Neural cell (in vitro differentiated cells): ENCODE results near the gene HEXIM2. TPM values are rescaled to one million over a fixed set of nuclear protein-coding genes. Genes with fewer than 3 reads are reported as not detected.

Experiments
- H2AFZ ChIP-seq: fragments of 200-600, 300-800 bp; sonication (generic), shearing (Covaris generic); 2 replicates; pipeline ENCODE4 v1.6.0; 2014; ENCODE audit warnings: low read depth, mild to moderate bottlenecking, antibody characterized with exemption, low read length, moderate library complexity
- H3F3A ChIP-seq: fragments of 200-600 bp; shearing (Covaris generic); 2 replicates; pipeline ENCODE4 v1.6.1; 2016; ENCODE audit warnings: mild to moderate bottlenecking, moderate library complexity, mixed read lengths, antibody characterized with exemption, low read length; ENCODE audit not compliant: insufficient read depth, poor library complexity, severe bottlenecking
- H3K27ac ChIP-seq: fragments of 200-600, 300-800 bp; sonication (generic), shearing (Covaris generic); 2 replicates; pipeline ENCODE4 v1.5.1; 2014; ENCODE audit warnings: mild to moderate bottlenecking, low read length, moderate library complexity
- H3K27me3 ChIP-seq: fragments of 300-800, 200-600 bp; sonication (generic), shearing (Covaris generic); 2 replicates; pipeline ENCODE4 v1.6.0; 2014; ENCODE audit warnings: mild to moderate bottlenecking, low read depth, low read length, moderate library complexity; ENCODE audit not compliant: insufficient read depth
- H3K36me3 ChIP-seq: fragments of 300-800, 200-600 bp; sonication (generic), shearing (Covaris generic); 2 replicates; pipeline ENCODE4 v1.5.1; 2014; ENCODE audit warnings: mild to moderate bottlenecking, antibody characterized with exemption, low read length, moderate library complexity; ENCODE audit not compliant: insufficient read depth
- H3K4me2 ChIP-seq: fragments of 300-800, 200-600 bp; sonication (generic), shearing (Covaris generic); 2 replicates; pipeline ENCODE4 v1.6.0; 2014; ENCODE audit warnings: mild to moderate bottlenecking, low read length
- H3K4me3 ChIP-seq: fragments of 300-800, 200-600 bp; sonication (generic), shearing (Covaris generic); 2 replicates; pipeline ENCODE4 v1.5.1; 2014; ENCODE audit warnings: mild to moderate bottlenecking, low read length, moderate library complexity
- H3K79me2 ChIP-seq: fragments of 200-600 bp; shearing (Covaris generic); replicated peaks from 2 replicates; pipeline ENCODE4 v1.6.0; 2014; ENCODE audit warnings: mild to moderate bottlenecking, low read length, moderate library complexity; ENCODE audit not compliant: insufficient read depth
- H3K9ac ChIP-seq: fragments of 300-800, 200-600 bp; sonication (generic), shearing (Covaris generic); 2 replicates; pipeline ENCODE4 v1.6.1; 2016; ENCODE audit warnings: mild to moderate bottlenecking, low read length, mixed read lengths
- H3K9me2 ChIP-seq: fragments of 200-600 bp; shearing (Covaris generic); 2 replicates; pipeline ENCODE4 v1.6.1; 2016; ENCODE audit warnings: mild to moderate bottlenecking, low read length, mixed read lengths; ENCODE audit not compliant: insufficient read depth
- H3K9me3 ChIP-seq: fragments of 200-600, 300-800 bp; sonication (generic), shearing (Covaris generic); 2 replicates; pipeline ENCODE4 v1.6.1; 2016; ENCODE audit warnings: mild to moderate bottlenecking, mixed run types, low read length, moderate library complexity, mixed read lengths
- H4K20me1 ChIP-seq: fragments of 200-600 bp; shearing (Covaris generic); 2 replicates; pipeline ENCODE4 v1.6.1; 2016; ENCODE audit warnings: mild to moderate bottlenecking, mixed run types; ENCODE audit not compliant: insufficient read depth
- CTCF ChIP-seq: fragments of 450-650 bp; IDR thresholded peaks from 2 replicates; pipeline ENCODE4 v1.5.1; 2014; ENCODE audit warnings: antibody characterized with exemption, mild to moderate bottlenecking, moderate library complexity; ENCODE audit not compliant: poor library complexity, severe bottlenecking
- EP300 ChIP-seq: fragments of 450-650 bp; conservative IDR thresholded peaks from 2 replicates; pipeline ENCODE4 v1.6.1; 2014; ENCODE audit warnings: antibody characterized with exemption, mild to moderate bottlenecking, moderate library complexity; ENCODE audit not compliant: poor library complexity, severe bottlenecking
- EZH2 ChIP-seq: fragments of 200-600, 300-800 bp; shearing (Covaris generic), sonication (generic); IDR thresholded peaks from 2 replicates; pipeline ENCODE4 v1.6.1; 2014; ENCODE audit warnings: antibody characterized with exemption, low read length, borderline replicate concordance, mild to moderate bottlenecking; ENCODE audit not compliant: insufficient read depth, poor library complexity, severe bottlenecking
- MXI1 ChIP-seq: fragments of 450-650 bp; conservative IDR thresholded peaks from 2 replicates; pipeline ENCODE4 v1.6.1; 2014; ENCODE audit warnings: antibody characterized with exemption, mild to moderate bottlenecking; ENCODE audit not compliant: poor library complexity, severe bottlenecking
- POLR2AphosphoS5 ChIP-seq: IDR thresholded peaks from 2 replicates; pipeline ENCODE4 v1.6.1; 2012
- RAD21 ChIP-seq: fragments of 450-650 bp; conservative IDR thresholded peaks from 2 replicates; pipeline ENCODE4 v1.6.1; 2014; ENCODE audit warnings: antibody characterized with exemption, mild to moderate bottlenecking, moderate library complexity
- REST ChIP-seq: IDR thresholded peaks from 2 replicates; pipeline ENCODE4 v1.6.1; 2012; ENCODE audit warnings: borderline replicate concordance
- SMC3 ChIP-seq: fragments of 450-650 bp; conservative IDR thresholded peaks from 2 replicates; pipeline ENCODE4 v1.6.1; 2014; ENCODE audit warnings: antibody characterized with exemption, mild to moderate bottlenecking, moderate library complexity; ENCODE audit not compliant: poor library complexity
- TAF1 ChIP-seq: IDR thresholded peaks from 2 replicates; pipeline ENCODE4 v1.6.1; 2012; ENCODE audit warnings: low read depth
- polyA plus RNA-seq: library from polyadenylated mRNA; depleted of rRNA; stranded (reverse); fragments of >200 nt; gene quantifications from 2 replicates; pipeline ENCODE4 v1.2.3, GENCODE V29; 2014

HEXIM2 gene
- polyA plus RNA-seq, 1 donor from 2014 or later = 13.9 TPM

- TF ChIP-seq MXI1 = peak; percentile 27
Observed at GRCh38 chr17:45190503-45191255, 29.0 kb downstream of the HEXIM2 start (continued).

GRCh38 chr17:45195424-45195823 is 33.7 kb downstream of the HEXIM2 start:
- Histone ChIP-seq H3K27ac (no peak overlapping the region), H3K9me3 (no peaks in the 10 kb centered on the region), H3K79me2 (no peaks in the 10 kb centered on the region), H3K4me2 (no peak overlapping the region), H3K9me2 (no peaks in the 10 kb centered on the region), H2AFZ (no peak overlapping the region), H3K27me3 (no peaks in the 10 kb centered on the region), H3K9ac (no peak overlapping the region), H3K4me3 (no peak overlapping the region), H3K36me3 (no peaks in the 10 kb centered on the region), H3F3A (peaks cover under 1% of the 10 kb centered on the region), H4K20me1 (no peaks in the 10 kb centered on the region)
- TF ChIP-seq EZH2 (no peak), EP300 (no peak), RAD21 (no peak), MXI1 (no peak), TAF1 (no peak), CTCF (no peak), SMC3 (no peak)

- H3K4me2 ChIP-seq = no peak overlapping the region
- no peaks in the 10 kb centered on the region for H3K36me3 ChIP-seq
- H3K27ac ChIP-seq = no peak overlapping the region
- no peaks in the 10 kb centered on the region for H3K27me3 ChIP-seq
- H3K79me2 ChIP-seq = no peaks in the 10 kb centered on the region
- no peak overlapping the region for H3K4me3 ChIP-seq
- H3K9me2 ChIP-seq = no peaks in the 10 kb centered on the region
- no peak overlapping the region for H2AFZ ChIP-seq
- no peaks in the 10 kb centered on the region for H3F3A ChIP-seq
- H3K9me3 ChIP-seq = no peaks in the 10 kb centered on the region
- TF ChIP-seq REST (no peak), MXI1 (no peak), EZH2 (no peak), SMC3 (no peak), RAD21 (no peak), EP300 (no peak), CTCF (no peak), TAF1 (no peak), POLR2AphosphoS5 (no peak)
- H4K20me1 ChIP-seq = no peaks in the 10 kb centered on the region
- no peak overlapping the region for H3K9ac ChIP-seq
Observed at GRCh38 chr17:45197108-45197507, 35.4 kb downstream of the HEXIM2 start.
